ENCODE results near the gene MMD2.

GRCh38 chr7:5001003-5001402, 42.0 kb upstream of the MMD2 start:
- TF ChIP-seq CTCF (IDR thresholded peaks at IDR 0.05) (no peak), EZH2 (IDR thresholded peaks at IDR 0.05; ENCODE audit: borderline replicate concordance, insufficient read depth, low read depth, low read length, poor library complexity, severe bottlenecking) (no peak)

Measured in B cell (primary cell).